GM19023 (cell line): ENCODE data around the gene PCSK4.
"Not testable (repeated sequence)": the region's sequence is repeated elsewhere in the genome, so short reads cannot be mapped to it uniquely, and the experiment has no call there.

Source experiments
- ATAC-seq: cut with Tn5 transposase; IDR thresholded peaks from one replicate; pipeline ENCODE4 v1.9.1; 2021; ENCODE audit warnings: mild to moderate bottlenecking, moderate library complexity; ENCODE audit not compliant: unreplicated experiment

PCSK4 gene

DNA sequence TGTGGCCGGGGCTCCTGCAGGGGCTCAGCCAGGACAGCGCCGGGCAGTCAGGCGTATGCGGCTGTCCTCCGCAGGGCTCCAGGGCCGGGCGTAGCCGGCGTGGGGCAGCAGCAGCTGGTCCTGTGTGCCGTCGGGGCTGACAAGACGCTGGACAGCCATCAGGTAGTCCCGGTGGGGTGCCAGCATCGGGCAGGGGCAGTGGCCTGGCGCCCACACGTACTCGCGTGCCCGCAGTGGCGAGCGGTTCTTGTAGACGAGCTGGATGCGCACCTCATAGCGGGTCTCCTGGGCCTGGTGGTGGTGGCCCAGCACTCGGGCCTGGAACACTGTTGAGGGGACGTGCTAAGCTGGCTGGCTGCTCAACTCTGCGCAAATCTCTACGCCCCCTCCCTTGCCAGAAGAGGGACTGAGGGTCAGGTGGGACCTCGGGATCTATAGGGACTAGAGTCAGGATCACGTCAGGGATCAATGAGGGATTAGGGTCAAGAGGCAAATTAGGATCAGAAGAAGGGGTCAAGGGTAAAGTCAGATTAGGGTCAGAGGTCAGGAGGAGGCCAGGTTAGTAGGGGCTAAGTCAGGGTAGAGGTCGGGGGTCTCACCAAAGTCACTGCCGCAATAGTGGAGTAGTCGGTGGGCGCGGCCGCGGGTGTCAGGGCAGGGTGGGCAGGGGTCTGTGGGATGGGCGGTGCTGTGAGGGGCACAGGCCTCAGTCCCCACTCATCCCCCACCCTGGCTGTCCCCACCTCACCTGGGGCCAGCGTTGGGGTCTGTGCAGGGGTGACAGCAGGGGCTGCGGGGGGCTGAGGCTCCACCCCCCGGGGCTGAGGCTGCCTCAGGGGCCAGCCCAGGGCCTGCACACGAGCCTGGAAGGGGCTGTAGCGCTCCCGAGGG is 16.1 kb upstream of the PCSK4 start:
- ATAC-seq, result no peak

- no peak for ATAC-seq
Measured at GRCh38 chr19:1505012-1505411, 14.9 kb upstream of the PCSK4 start.

DNA sequence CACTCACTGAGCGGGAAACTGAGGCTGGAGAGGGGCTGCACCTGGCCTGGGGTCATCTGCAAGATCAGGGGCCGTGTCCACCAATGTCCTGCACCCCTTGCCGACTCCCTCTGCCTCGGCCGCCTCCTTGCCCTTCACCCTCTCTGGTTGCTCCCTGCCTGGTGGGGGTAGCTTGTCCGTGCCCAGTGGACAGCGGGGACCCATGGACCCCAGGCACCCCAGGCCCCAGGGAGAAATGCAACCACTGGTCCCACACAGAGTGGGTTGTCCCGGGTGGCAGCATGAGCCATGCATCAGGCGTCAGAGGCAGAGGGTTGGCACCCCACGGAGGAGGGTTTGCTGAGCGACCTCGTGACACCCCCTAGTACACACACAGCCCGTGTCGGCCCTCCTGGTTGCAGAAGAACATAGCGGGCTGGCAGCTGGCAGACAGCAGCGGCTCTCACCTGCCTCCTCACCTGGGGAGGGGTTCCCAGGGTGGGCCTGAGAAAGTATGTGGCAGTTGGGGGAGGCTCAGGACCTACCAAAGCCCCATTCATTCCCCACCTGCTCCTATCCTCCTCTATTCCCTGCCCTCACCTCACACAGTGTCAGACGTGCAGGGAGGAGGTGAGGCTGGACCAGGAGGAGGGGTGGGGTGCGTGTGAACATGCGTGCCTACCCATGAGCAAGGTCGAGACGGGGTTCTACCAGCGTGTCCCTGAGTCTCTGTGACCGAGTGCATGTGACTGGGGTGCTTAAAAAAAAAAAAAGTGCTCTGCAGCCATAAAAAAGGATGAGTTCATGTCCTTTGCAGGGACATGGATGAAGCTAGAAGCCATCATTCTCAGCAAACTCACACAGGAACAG is 14.0 kb upstream of the PCSK4 start:
- no peak for ATAC-seq

GRCh38 chr19:1503089-1503924 is 13.2 kb upstream of the PCSK4 start:
- ATAC-seq, result no peak

- ATAC-seq, result no peak
Measured at GRCh38 chr19:1502433-1503088, 12.4 kb upstream of the PCSK4 start.

GRCh38 chr19:1501200-1501595 is 11.0 kb upstream of the PCSK4 start:
- no peak for ATAC-seq

DNA sequence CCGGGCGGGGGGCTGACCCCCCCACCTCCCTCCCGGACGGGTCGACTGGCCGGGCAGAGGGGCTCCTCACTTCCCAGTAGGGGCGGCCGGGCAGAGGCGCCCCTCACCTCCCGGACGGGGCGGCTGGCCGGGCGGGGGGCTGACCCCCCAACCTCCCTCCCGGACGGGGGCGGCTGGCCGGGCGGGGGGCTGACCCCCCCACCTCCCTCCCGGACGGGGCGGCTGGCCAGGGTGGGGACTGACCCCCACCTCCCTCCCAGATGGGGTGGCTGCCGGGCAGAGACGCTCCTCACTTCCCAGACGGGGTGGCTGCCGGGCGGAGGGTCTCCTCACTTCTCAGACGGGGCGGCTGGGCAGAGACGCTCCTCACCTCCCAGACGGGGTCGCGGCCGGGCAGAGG is 9.1 kb upstream of the PCSK4 start:
- not testable (repeated sequence) for ATAC-seq

GRCh38 chr19:1497578-1498235 is 7.6 kb upstream of the PCSK4 start:
- no peak for ATAC-seq

GRCh38 chr19:1496714-1497577 is 6.8 kb upstream of the PCSK4 start:
- ATAC-seq, result no peak

DNA sequence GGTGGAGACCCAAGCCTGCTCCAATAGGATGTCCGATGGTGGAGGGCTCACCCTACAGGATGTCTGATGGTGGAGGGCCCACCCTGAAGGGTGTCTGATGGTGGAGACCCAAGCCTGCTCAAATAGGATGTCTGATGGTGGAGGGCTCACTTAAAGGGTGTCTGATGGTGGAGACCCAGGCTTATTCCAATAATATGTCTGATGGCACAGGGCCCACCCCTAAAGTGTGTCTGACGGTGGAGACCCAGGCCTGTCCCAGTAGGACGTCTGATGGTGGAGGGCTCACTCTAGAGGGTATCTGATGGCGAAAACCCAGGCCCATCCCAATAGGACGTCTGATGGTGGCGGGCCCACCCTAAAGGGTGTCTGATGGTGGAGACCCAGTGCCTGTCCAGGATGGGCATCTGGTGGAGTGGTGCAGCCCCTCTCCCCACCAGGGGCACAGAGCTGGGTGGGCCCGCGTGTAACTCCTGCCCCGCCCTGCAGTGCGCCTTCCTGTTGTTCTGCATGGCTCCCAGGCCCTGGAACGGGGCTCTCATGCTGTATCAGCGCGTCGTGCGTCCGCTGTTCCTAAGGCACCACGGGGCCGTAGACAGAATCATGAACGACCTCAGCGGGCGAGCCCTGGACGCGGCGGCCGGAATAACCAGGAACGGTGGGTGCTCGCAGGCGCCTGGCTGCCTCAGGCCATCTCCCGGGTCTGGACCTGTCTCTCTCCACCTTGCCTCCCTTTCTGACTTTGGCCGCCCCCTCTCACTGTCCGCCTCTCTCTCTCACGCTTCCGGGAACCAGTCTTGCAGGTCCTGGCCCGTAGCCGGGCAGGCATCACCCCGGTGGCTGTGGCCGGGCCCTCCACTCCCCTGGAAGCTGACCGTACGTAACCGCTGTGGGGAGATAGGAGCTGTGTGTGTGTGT is 5.9 kb upstream of the PCSK4 start:
- no peak for ATAC-seq

DNA sequence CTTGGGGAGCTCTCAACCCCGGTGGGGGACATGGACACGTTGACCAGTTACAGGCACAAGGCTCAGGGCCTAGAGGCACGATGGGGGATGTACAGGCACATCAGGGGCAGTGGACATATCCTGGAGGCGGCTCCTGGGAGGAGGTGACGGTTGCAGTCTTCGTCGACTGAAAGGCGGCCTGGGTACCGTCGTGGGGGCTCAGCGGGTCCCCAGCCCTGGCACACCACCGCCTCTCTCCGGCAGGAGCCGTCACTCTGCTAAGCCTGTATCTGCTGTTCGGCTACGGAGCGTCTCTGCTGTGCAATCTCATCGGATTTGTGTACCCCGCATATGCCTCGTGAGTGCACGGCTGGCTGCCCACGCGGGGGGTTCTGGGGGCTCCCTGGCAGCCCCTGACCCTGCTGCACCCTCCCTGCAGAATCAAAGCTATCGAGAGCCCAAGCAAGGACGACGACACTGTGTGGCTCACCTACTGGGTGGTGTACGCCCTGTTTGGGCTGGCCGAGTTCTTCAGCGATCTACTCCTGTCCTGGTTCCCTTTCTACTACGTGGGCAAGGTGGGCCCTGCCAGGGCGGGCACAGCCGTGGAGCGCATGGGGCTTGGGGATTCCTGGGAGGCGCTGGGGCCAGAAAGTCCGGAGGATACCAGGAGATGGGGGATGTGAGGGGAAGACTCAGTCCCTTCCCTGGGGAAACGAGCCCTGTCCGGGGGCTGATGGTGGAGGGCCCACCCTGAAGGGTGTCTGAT is 5.1 kb upstream of the PCSK4 start:
- ATAC-seq, result no peak

- ATAC-seq, result no peak
Measured at GRCh38 chr19:1494115-1494815, 4.1 kb upstream of the PCSK4 start.

DNA sequence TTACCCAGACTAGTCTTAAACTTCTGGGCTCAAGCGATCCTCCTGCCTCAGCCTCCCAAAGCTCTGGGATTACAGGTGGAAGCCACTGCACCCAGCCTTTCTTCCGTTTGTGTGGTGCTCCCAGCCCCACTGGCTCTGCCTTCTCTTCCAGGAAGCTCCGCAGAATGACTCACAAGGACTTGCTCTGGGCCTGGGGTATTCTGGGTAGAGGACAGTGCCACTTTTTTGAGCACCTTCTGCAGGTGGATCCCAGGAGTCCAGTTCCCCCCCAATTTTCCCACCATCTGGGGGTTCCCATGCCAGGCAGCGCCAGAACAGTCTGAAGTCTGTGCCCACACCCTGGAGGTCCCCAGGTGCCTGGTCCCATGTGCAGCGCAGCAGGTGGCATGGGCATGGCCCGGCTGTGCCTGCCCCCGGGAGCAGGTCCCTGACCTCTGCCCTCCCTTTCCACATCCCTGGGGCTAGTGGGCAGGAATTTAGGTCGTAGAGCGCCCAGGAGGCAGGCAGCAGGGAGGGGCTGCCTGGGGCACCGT is 2.4 kb upstream of the PCSK4 start:
- ATAC-seq, result no peak

DNA sequence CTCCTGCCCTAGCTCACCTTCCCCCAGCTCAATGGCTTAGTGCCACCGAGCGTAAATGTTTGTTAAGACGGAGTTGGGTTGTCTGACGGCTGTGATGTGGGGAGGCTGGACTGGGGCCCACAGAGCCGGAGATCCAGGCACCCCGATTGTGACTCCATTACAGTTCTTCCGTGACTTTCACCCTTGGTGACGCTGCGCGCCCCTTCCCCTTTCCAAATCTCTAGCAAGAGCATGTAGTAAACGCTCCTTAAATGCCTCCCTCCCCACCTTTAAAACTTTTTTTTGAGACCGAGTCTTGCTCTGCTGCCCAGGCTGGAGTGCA is 1.7 kb upstream of the PCSK4 start:
- no peak for ATAC-seq

DNA sequence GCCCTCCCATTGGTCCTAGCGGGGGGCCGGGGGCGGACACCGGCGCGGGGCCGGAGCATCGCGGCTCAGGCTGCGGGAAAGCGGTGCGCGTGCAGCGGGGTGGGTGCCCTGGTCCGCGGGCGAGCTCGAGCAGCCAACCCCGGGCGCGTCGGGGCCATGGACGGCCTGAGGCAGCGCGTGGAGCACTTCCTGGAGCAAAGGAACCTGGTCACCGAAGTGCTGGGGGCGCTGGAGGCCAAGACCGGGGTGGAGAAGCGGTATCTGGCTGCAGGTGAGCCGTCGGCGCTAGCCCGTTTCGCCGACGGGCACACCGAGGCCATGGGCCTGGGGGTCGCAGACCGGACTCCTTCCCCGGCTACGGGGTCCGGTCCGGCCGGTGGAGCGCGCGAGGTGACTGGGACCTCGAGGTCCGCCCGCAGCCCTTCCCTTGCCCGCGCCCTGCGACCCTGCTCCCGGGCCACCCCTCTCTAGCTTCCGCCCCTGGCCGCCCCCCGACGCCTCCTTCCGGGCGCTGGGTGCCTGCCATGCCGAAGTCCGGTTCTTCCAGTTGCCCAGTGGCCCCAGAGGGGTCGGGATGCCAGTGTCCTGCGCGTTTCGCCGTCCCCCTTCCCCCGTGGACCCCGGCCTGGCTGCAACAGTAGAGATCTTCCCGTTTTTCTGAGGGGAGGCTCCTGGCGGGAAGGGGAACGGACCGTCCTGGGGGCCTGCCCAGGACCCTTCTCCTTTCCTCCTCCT is 1.1 kb upstream of the PCSK4 start, which contains the start of gene REEP6:
TSS of gene REEP6 (plus strand) at position 68 of the 735 bp plus-strand sequence. CDS start at position 157, 89 bp downstream.
- no peak for ATAC-seq
